ENCODE measurements around the gene MTG2.

MTG2 gene

DNA sequence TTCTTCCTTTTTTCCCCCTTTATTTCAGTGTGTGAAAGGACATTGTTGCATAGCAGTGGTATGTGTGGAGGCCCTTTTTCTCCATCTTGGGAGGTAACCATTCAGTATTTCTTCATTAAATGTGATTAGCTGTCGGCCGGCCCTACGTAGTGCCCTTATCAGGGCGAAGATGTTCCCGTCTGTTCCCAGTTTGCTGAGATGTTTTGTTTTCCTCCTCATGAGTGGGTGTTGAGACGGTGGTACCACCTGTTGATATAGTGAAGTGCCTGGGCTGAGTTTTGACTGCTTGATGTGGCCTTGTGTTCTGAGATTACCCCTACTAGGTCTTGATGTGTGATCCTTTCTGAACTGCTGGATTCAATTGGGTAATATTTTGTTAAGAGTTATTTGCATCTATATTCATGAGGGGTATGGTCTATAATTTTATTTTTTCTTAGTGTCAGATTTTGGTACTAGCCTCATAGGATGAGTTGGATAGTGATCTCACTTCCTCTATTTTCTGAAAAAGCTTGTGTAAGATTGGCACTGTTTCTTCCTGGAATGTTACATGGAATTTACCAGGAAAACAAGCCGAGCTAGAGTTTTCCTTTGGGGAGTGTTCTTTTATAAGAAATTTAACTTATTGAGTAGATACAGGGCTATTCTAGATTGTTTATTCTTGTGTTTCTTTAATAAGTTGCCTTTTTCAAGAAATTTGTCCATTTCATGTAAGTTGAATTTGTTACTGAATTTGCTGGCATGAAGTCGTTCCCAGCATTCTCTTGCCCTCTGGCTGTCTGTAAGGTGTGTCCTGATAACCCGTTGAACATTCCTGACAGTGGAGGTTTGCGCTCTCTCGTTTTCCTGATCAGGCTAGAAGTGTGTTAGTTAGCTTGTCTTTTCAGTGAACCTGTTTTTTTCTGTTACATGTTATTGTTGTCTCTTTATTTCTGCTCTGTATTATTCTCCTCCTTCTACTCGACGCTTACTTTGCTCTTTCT is 4.3 kb downstream of the MTG2 start:
- no peak for DNase-seq (ENCODE audit: low read depth in 2 of 2)

DNA sequence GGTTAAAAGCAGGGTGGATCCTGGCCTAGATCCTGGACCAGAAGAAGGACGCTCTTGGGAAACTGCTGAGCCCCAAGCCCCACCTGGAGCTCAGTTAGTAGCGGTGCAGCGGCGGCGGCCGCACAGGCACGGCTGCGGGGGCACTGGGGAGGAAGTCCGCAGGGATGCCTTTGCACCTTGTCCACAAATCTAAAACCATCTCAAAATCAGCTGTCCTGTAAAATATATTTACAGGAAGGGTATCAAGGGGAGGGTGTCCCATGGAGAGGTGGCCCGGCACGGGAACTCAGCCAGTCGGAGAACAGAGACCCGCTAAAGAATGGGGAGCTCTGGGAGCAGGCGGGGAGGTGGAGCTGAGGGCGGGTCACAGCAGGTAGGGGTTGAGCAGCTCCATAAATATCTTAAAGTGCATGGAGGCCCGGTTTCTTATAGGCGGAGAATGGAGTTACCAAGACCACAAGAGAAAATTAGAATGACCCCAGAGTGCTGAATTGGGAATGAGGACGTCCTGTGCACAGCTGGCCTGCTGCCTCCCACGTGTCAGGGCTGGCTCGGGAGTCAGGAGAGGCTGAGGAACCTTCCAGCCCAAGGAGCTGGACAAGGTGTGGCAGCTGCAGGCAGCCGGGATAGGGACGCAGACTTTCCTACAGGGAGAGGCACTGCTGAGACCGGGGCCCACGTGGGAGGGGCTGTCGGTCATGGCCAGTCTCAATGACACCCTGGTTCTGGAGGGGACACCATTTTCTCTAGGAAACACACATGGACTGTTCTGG is 8.0 kb downstream of the MTG2 start:
- DNase-seq (ENCODE audit: low read depth in 2 of 2) = no peak

DNA sequence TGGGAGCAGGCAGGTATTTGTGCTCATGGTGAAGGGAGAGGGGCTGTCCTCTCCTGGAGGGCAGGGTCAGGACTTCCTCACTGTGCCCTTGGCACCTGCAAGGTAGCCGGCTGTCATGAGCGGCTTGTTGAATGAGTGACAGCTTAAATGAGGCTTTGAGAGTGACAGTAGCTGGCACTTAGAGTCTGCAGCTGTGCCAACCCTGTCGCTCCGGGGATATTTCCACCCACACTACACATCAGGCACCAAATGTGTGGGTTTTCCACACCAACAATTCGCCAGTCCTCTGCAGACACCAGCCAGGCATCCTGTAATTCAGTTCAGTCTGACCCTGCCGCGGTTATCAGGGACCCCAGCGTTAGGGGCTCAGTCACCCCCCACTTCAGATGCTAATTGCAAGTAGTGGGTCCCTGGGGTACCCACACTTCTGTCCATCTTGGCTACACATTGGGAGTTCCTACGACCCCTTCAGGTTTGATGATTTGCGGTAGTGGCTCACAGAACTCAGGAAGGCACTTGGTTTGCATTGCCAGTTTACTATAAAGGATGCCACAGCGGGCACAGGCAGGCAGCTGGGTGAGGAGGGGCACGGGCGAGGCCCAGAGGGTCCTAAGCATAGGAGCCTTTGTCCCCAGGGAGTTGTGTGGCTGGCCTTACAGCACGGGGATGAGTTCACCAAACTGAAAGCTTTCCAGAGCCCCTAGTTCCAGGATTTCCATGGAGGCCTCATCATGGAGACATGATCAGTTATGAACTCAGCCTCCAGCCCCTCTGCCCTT is 9.1 kb downstream of the MTG2 start:
- DNase-seq (ENCODE audit: low read depth in 2 of 2) = no peak

DNA sequence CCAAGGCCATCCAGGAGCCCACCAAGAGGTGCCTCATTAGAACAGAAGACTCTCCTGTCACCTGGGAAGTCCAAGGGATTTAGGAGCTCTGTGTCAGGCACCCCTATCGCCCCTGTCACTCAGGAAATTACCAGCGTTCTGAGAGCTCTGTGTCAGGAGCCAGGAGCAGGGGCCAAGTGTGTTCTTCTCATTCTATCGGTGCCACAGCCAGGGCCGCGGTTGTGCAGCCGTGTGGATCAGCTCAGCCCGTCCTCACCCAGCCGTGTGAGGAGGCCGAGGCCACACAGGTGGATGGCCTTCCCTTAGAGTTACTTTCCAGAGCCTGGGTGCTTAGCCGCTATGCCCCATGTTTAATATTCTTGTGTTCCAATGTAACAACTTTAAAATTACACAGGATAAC is 9.8 kb downstream of the MTG2 start:
- no peak for DNase-seq (ENCODE audit: low read depth in 2 of 2)

DNA sequence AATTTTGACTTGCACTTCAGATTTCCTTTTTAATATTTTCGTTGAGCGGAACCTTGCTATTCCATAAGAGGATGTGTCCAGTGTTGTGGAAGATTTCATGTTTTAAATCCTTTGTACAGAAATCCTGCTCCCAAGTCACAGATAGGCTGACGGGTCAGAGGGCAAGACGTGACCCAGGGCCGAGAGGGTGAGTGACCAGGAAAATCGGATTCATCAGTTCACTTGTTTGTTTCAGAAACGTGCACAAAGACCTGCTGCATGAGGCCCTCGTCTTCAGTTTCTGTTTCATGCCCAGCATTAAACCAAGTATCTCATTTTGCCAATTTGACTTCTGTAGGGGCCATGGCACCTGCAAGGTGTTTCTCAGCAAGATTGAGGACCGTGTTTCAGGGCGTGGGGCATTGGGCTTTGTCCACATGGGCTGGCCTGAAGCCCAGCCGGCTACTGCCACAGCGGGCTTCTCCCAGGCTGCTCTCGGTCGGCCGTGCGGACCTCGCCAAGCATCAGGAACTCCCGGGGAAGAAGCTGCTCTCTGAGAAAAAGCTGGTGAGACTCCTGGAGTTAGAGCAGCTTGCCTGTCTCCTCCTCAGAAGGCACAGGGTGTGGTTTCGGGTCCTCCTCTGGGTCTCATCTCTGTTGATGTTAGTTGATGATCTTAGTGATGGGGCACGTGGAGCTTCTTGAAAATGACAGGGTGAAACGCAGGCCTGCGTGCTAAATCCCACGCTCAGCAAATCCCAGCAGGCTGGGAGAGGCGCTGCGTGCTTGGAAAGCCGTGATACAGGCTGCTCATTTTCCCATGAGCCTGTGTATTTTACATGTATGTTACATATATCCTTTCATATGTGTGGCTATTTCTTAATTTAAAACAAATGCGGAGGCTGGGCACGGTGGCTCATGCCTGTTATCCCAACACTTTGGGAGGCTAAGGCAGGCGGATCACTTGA is 10.5 kb downstream of the MTG2 start:
- no peak for DNase-seq (ENCODE audit: low read depth in 2 of 2)

DNA sequence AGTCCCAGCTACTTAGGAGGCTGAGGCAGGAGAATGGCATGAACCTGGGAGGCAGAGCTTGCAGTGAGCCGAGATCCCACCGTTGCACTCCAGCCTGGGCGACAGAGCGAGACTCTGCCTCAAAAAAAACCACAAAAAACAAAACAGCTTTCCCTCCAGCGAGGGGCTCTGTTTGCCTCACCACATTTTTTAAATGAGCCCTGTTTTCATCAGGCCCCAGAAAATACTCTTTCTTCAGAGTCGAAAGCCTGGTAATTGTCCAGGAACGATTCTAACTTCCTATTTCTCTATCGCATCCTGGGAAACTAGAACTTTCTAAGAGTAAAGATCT is 12.2 kb downstream of the MTG2 start:
- no peak for DNase-seq (ENCODE audit: low read depth in 2 of 2)

DNA sequence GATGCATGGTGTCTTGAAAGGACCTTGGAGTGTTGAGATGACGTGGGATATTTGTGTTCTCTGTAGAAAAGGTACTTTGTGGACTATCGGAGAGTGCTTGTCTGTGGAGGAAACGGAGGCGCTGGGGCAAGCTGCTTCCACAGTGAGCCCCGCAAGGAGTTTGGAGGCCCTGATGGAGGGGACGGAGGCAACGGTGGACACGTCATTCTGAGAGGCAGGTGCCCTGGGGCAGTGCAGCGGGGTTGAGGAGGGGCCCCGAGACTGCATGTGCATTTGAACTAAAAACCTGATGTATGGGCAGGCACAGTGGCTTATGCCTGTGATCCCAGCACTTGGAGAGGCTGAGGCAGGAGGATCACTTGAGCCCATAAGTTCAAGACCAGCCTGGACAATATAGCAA is 12.9 kb downstream of the MTG2 start:
- DNase-seq (ENCODE audit: low read depth in 2 of 2) = no peak

DNA sequence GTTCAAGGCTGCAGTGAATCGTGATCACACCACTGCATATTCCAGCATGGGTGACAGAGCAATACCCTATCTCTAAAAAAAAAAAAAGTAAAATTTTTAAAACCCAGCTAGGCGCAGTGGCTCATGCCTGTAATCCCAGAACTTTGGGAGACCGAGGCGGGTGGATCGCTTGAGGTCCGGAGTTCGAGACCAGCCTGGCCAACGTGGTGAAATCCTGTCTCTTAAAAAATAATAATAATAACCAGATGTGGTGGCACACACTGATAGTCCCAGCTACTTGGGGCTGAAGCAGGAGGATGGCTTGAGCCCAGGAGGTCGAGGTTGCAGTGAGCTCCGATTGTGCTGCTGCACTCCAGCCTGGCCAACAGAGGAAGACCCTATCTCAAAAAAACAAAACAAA is 13.5 kb downstream of the MTG2 start:
- DNase-seq (ENCODE audit: low read depth in 2 of 2) = no peak

DNA sequence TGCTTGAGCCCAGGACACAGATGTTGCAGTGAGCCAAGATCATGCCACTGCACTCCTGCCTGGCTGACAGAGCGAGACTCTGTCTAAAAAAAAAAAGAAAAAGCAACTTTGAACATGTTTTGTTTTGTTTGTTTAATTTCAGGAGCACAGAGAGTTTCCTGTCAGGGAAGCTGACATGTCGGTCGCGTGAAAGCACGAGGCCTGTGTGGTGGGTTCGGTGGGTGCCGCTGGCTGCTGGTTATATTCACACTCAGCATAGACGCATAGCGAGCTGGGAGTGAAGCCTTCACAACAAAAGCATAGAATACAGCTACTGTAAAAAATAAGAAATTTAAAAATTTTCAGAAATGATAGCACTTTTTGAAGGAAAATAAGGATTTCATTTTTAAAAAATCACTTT is 14.5 kb downstream of the MTG2 start:
- no peak for DNase-seq (ENCODE audit: low read depth in 2 of 2)

DNA sequence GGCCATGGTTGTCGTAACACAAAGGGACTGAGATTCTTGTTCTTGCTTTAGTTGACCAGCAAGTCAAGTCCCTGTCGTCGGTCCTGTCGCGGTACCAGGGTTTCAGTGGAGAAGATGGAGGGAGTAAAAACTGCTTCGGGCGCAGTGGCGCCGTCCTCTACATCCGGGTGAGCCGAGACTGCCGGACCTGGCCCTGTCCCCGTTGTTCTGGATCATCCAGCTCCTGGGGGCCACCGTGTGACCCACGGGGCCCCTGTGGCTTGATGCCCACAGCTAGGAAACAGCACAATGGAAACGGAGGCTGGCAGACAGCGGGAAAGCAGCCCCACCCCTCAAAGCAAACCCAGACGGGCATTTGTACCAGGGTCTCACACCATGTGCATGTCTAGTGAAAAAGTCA is 15.0 kb downstream of the MTG2 start:
- DNase-seq (ENCODE audit: low read depth in 2 of 2) = no peak

DNA sequence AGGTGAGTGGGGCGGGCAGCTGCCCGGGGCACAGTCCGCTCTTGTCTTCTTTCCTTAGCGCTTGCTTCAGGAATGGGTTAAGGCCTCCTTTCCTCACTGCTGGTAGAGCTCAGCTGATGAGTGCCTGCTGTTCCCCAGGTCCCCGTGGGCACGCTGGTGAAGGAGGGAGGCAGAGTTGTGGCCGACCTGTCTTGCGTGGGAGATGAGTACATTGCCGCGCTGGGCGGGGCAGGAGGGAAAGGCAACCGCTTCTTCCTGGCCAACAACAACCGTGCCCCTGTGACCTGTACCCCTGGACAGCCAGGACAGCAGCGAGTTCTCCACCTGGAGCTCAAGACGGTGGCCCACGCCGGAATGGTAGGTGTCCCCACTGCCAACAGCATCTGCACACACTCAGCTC is 15.7 kb downstream of the MTG2 start:
- no peak for DNase-seq (ENCODE audit: low read depth in 2 of 2)

DNA sequence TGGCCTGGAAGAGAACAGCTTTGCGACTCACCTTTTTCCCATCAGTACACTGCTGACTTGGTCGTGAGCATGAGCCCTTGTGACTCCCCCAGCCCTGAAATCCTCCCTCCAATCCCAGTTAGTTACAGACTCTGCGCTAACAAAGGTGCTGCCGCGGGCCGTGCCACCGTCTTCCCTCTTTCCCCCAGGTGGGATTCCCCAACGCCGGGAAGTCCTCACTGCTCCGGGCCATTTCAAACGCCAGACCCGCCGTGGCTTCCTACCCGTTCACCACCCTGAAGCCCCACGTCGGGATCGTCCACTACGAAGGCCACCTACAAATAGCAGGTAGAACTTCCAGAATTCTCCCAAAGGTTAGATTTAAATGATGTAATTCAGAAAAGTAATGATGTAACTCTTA is 16.1 kb downstream of the MTG2 start:
- DNase-seq (ENCODE audit: low read depth in 2 of 2) = no peak

DNA sequence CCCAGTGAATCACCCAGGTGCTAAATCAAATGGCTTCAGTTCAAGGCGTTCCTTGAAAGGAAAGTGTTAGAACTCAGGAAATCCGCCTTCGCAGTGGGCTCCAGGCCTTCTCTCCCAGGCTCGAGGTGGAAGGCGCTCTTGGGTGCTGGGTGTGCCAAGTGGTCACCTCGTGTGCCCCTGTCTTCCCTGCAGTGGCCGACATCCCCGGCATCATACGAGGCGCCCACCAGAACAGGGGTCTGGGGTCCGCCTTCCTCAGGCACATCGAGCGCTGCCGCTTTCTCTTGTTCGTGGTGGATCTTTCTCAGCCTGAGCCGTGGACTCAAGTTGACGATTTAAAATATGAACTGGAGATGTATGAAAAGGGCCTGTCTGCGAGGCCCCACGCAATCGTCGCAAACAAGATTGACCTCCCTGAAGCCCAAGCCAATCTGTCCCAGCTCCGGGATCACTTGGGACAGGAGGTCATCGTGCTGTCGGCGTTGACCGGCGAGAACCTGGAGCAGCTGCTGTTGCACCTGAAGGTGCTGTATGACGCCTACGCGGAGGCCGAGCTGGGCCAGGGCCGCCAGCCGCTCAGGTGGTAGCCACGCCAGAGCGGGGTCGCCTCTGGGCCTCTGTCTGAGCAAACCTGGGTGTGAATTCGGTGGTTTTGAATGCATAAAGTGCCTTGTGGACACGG is 17.8 kb downstream of the MTG2 start:
- no peak for DNase-seq (ENCODE audit: low read depth in 2 of 2)

DNA sequence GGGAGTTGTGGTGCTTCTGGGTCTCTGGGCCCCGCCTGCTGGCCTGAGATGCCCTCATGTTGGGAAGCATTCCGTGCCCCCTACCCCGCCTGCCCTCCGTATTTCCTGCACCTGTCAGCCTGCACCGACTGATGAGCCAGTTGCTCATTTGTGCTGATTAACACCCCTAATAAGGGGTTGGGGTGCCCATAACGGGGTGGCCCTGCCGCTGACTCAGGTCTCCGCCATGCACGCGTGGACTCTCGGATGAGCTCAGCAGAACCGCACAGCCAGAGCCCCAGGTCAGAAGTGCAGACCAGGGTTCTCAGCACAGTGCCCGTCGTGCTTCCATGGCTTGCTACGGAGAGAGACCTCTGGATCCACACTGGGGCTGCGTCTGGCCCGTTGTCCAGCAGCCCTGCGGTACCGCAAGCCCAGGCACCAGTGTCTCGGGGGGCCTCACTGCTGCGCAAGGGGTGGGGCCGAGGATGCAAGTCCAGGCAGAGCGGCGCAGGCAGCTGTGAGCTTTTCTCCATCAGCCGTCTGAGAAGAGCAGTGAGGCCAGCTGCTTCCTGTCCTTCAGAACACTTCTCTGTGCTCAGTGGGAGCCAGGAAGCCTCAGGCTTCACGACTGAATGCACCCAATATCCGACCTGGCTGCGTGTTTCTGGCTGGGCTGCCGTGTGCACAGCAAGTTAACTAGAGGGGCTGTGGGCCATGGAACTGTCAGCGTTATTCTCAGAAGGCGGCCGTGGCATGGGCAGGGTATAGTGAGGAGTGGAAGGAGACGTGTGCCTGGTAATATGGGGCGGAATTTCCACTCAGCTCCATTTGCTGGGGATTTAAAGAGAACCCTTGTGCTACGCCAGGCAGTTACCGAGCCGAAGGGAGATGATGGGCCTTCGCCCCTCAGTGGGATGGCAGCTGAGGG is 18.6 kb downstream of the MTG2 start:
- no peak for DNase-seq (ENCODE audit: low read depth in 2 of 2)

DNA sequence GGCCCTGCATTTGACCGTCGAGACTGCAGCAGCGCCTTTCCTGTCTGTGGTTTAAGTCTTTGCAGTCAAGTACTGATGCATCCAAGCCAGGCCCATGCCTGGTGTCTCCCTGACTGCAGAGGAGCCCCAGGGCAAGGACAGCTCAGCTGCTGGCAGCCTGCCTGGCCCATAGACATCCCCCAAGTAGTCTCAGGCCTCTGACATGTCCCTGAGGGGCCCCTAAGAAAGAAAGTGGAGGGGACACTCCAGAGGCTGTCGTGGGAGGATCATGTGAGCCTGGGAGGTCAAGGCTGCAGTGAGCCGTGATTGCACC is 19.2 kb downstream of the MTG2 start:
- no peak for DNase-seq (ENCODE audit: low read depth in 2 of 2)

DNA sequence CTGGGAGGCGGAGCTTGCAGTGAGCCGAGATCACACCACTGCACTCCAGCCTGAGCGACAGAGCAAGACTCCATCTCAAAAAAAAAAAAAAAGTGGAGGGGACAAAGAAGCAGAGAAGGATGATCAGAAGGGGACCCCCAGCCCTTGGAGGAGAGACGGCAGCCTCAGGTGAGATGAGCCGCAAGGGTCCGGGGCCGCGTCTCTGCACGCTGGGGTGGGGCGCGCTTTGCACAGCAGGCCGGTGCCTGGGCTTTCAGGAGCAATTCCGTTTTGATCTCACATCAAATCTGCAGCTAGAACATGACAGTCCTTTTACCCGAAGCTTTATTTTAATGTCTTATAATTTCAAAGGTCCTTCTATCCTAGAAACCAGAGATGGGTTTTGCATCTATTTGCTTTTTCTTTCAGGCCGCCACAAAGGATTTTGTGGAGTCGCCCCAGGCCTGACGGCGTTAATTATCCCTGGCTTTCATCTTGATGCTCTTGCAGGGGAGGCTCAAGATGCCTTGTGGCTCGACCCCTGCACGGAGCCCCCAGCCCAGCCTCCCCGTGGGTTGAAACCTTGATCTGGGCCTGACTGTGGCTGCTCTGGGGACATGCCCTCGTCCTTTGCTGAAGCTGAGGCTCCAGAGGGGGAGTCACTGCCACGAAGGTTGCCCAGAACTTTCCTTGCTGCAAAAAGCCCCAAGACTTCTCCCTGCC is 20.0 kb downstream of the MTG2 start:
- no peak for DNase-seq (ENCODE audit: low read depth in 2 of 2)

DNA sequence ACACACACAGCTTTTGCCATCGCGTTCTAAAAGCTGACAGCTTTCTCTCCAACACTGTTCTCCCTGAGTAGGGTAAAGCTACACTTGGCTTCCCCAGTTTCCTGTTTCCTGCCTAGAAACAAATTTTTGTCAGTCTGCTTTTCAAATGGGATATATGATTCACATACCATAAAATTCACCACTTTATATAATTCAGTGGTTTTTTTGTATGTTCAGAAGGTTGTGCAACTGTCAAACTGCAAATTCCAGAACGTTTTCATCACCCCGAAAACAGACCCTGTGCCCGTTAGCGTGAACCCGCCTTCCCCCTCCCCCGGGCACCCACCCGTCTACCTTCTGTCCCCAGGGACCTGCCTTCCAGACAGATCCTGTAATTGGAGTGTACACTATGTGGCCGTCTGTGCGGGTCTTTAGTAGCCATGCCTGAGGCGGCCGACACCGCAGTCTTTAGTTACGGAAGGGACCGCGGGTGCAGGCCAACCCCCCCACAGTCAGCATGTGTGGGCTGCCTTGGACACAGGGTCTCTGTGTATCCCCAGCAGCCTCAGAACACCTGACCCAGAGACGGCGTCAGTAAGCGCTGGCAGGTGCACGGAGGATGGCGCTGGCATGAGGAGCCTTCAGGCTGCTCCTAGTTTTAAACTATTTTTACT is 20.7 kb downstream of the MTG2 start:
- peak; percentile 27 to 30 for DNase-seq (ENCODE audit: low read depth in 2 of 2)

DNA sequence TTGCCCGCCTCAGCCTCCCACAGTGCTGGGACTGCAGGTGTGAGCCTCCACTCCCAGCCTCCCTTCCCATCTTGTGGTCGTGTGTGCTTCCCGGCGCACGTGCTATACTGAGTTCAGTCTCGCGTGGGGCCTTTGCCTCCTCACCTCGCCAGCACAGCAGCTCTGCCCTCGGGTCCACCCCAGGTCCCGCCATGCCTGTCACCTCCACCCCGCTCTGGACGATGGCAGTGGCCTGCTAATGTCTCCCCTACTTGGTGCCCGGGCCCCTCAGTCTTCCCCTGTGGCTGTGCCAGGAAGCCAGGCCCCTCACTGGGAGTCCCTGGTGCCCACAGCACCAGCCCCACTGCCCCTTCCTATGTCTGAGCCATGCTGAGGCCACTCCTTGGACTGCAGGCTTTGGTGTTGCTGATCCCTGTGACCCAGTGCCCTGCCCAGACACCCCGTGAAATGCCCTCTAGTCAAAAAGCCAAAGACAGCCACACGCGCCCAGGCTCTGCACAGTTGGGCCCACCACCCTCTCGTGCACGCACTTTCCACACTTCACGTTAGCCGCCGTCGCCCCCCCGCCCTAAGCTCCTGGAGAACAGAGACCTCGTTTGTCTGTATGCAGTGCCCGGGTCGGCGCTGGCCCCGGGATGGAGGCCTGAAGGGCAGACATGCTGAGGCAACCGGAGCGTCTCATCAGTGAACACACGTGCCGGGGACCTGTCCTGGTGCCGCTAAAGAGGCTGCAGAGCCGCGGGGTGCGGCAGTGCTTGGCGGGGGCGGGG is 23.0 kb downstream of the MTG2 start:
- no peak for DNase-seq (ENCODE audit: low read depth in 2 of 2)

Data from fibroblast of skin of left biceps (primary cell).